GM12878 (cell line): Measurements from ENCODE around the gene NFAM1.

Source experiments
- EZH2 ChIP-seq: IDR thresholded peaks from 2 replicates; pipeline ENCODE4 v1.6.1; 2012; ENCODE audit warnings: low read depth, mild to moderate bottlenecking, control low read depth, inconsistent platforms, low read length, borderline replicate concordance; ENCODE audit not compliant: control insufficient read depth
- POLR2A ChIP-seq: IDR thresholded peaks from 2 replicates; pipeline ENCODE4 v1.6.1; 2011; ENCODE audit warnings: low read depth, mild to moderate bottlenecking, low read length
- SMARCA5 ChIP-seq: fragments of 450-650 bp; IDR thresholded peaks from 2 replicates; pipeline ENCODE4 v1.6.1; 2017; ENCODE audit warnings: mild to moderate bottlenecking
- USF2 ChIP-seq: IDR thresholded peaks from 2 replicates; pipeline ENCODE4 v1.6.1; 2011; ENCODE audit warnings: low read depth, low read length, improper control_type of control experiment, borderline replicate concordance

DNA sequence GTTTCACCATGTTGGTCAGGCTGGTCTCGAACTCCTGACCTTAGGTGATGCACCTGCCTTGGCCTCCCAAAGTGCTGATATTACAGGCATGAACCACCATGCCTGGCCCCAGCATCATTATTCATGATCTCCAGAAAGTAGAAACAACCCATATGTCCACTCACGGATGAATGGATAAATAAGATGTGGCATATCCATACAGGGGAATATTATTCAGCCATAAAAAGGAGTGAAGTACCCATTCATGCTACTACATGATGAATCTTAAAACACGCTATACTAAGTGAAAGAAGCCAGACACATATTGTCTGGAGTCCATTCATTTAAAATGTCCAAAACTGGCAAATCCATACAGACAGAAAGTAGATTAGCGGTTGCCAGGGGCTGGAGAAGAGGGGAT lies 81.8 kb downstream of the NFAM1 start:
- TF ChIP-seq USF2 (no peak), POLR2A (no peak), SMARCA5 (no peak), EZH2 (no peak)
